SK-N-SH treated with all-trans-retinoic acid at 6 μM for 48 hours (cell line): Measurements from ENCODE around the gene CUBN.

Source experiments
- ATAC-seq: fragments of 200-7000 bp; cut with Tn5 transposase; 3 replicates; pipeline ENCODE4 v1.9.1; 2020; ENCODE audit warnings: mild to moderate bottlenecking, moderate library complexity
- ARNTL ChIP-seq: fragments of 450-650 bp; formaldehyde crosslinking; IDR thresholded peaks from 2 replicates; pipeline ENCODE4 v1.5.0; 2020; ENCODE audit warnings: low read depth, mild to moderate bottlenecking, moderate library complexity, borderline replicate concordance
- BACH2 ChIP-seq: fragments of 250-450 bp; sonication (Bioruptor Pico); IDR thresholded peaks from 2 replicates; pipeline ENCODE4 v1.9.0; 2021; ENCODE audit warnings: mild to moderate bottlenecking, borderline replicate concordance
- CREB5 ChIP-seq: fragments of 250-450 bp; sonication (Bioruptor Pico); IDR thresholded peaks from 2 replicates; pipeline ENCODE4 v1.5.1; 2020; ENCODE audit warnings: low read depth, mild to moderate bottlenecking, moderate library complexity
- CSDC2 ChIP-seq: fragments of 250-450 bp; sonication (Bioruptor Pico); IDR thresholded peaks from 2 replicates; pipeline ENCODE4 v1.5.0; 2020; ENCODE audit warnings: mild to moderate bottlenecking, moderate library complexity
- CSRNP3 ChIP-seq: fragments of 250-450 bp; sonication (Bioruptor Pico); IDR thresholded peaks from 2 replicates; pipeline ENCODE4 v1.5.1; 2021; ENCODE audit warnings: mild to moderate bottlenecking, moderate library complexity
- ESRRG ChIP-seq: fragments of 250-450 bp; sonication (Bioruptor Pico); IDR thresholded peaks from 2 replicates; pipeline ENCODE4 v1.6.1; 2021; ENCODE audit warnings: mild to moderate bottlenecking
- GLIS3 ChIP-seq: fragments of 250-450 bp; sonication (Bioruptor Pico); IDR thresholded peaks from 2 replicates; pipeline ENCODE4 v1.5.0; 2020; ENCODE audit warnings: mild to moderate bottlenecking, moderate library complexity
- ISL1 ChIP-seq: fragments of 250-450 bp; sonication (Bioruptor Pico); IDR thresholded peaks from 2 replicates; pipeline ENCODE4 v2.1.2; 2022; ENCODE audit warnings: mild to moderate bottlenecking, moderate library complexity
- OSR1 ChIP-seq: fragments of 250-450 bp; sonication (Bioruptor Pico); IDR thresholded peaks from 2 replicates; pipeline ENCODE4 v1.8.0; 2022; ENCODE audit warnings: moderate library complexity, mild to moderate bottlenecking, inconsistent platforms
- PATZ1 ChIP-seq: fragments of 250-450 bp; sonication (Bioruptor Pico); IDR thresholded peaks from 2 replicates; pipeline ENCODE4 v1.8.0; 2020; ENCODE audit warnings: mild to moderate bottlenecking, moderate library complexity, borderline replicate concordance
- POU6F1 ChIP-seq: fragments of 250-450 bp; sonication (Bioruptor Pico); IDR thresholded peaks from 2 replicates; pipeline ENCODE4 v1.8.0; 2021; ENCODE audit warnings: low read depth, mild to moderate bottlenecking, moderate library complexity, borderline replicate concordance
- RARB ChIP-seq: fragments of 250-450 bp; sonication (Bioruptor Pico); IDR thresholded peaks from 2 replicates; pipeline ENCODE4 v1.8.0; 2021; ENCODE audit warnings: mild to moderate bottlenecking, moderate library complexity
- TCF4 ChIP-seq: fragments of 250-450 bp; sonication (Bioruptor Pico); IDR thresholded peaks from 2 replicates; pipeline ENCODE4 v1.8.0; 2021; ENCODE audit warnings: mild to moderate bottlenecking, moderate library complexity, borderline replicate concordance
- TOX ChIP-seq: fragments of 250-450 bp; sonication (Bioruptor Pico); IDR thresholded peaks from 2 replicates; pipeline ENCODE4 v1.8.0; 2021; ENCODE audit warnings: mild to moderate bottlenecking, moderate library complexity, borderline replicate concordance
- TSHZ2 ChIP-seq: fragments of 250-450 bp; sonication (Bioruptor Pico); IDR thresholded peaks from 2 replicates; pipeline ENCODE4 v1.5.0; 2020; ENCODE audit warnings: mild to moderate bottlenecking, moderate library complexity
- ZC3H10 ChIP-seq: fragments of 250-450 bp; sonication (Bioruptor Pico); IDR thresholded peaks from 2 replicates; pipeline ENCODE4 v1.5.1; 2021; ENCODE audit warnings: mild to moderate bottlenecking, moderate library complexity
- ZNF565 ChIP-seq: fragments of 450-650 bp; formaldehyde crosslinking; conservative IDR thresholded peaks from 2 replicates; pipeline ENCODE4 v1.5.0; 2020; ENCODE audit warnings: low read depth, mild to moderate bottlenecking, moderate library complexity
- ZNF70 ChIP-seq: fragments of 450-650 bp; formaldehyde crosslinking; IDR thresholded peaks from 2 replicates; pipeline ENCODE4 v1.5.0; 2020; ENCODE audit warnings: mild to moderate bottlenecking, moderate library complexity
- ZNF8 ChIP-seq: fragments of 450-650 bp; formaldehyde crosslinking; IDR thresholded peaks from 2 replicates; pipeline ENCODE4 v1.5.0; 2020; ENCODE audit warnings: mild to moderate bottlenecking, moderate library complexity

CUBN gene

GRCh38 chr10:17115683-17116082 lies 13.9 kb downstream of the CUBN start:
- peak; percentile 91 for ATAC-seq

GRCh38 chr10:17114878-17115444 lies 14.7 kb downstream of the CUBN start:
- ATAC-seq = peak; percentile 34

More at GRCh38 chr10:17115683-17116082, 13.9 kb downstream of the CUBN start:
- no peak for TF ChIP-seq ZNF8 (CRISPR knock-in tag)
- peak; percentile 68 for TF ChIP-seq ISL1

GRCh38 chr10:17113889-17114540 lies 15.6 kb downstream of the CUBN start:
- TF ChIP-seq CSRNP3 (CRISPR knock-in tag) (no peak), ISL1 (no peak), GLIS3 (no peak), ZNF8 (CRISPR knock-in tag) (no peak), ARNTL (CRISPR knock-in tag) (no peak), POU6F1 (no peak), ZNF565 (CRISPR knock-in tag) (no peak), TCF4 (no peak), CREB5 (CRISPR knock-in tag) (no peak)
- ATAC-seq = no peak

- no peak for ATAC-seq
- TF ChIP-seq OSR1 (no peak), ESRRG (CRISPR knock-in tag) (no peak), ZC3H10 (CRISPR knock-in tag) (no peak), ZNF70 (CRISPR knock-in tag) (no peak), ZNF565 (CRISPR knock-in tag) (no peak), GLIS3 (no peak), CSDC2 (CRISPR knock-in tag) (no peak), PATZ1 (CRISPR knock-in tag) (no peak), TOX (CRISPR knock-in tag) (no peak), RARB (CRISPR knock-in tag) (no peak), CREB5 (CRISPR knock-in tag) (no peak), BACH2 (no peak), TSHZ2 (CRISPR knock-in tag) (no peak), ARNTL (CRISPR knock-in tag) (no peak), CSRNP3 (CRISPR knock-in tag) (no peak), ZNF8 (CRISPR knock-in tag) (no peak)
Measured at GRCh38 chr10:17113346-17113745, 16.3 kb downstream of the CUBN start.
